GM11168 (cell line): ENCODE data around the gene CTTNBP2NL.

ENCODE experiments used
- in situ Hi-C: fragments of 300-500 bp; cut with MboI; formaldehyde crosslinking; loops from one replicate; pipeline ENCODE4 v1.12.0; 2022; ENCODE audit warnings: low sequenced_read_pairs; ENCODE audit not compliant: unreplicated experiment

CTTNBP2NL gene

DNA sequence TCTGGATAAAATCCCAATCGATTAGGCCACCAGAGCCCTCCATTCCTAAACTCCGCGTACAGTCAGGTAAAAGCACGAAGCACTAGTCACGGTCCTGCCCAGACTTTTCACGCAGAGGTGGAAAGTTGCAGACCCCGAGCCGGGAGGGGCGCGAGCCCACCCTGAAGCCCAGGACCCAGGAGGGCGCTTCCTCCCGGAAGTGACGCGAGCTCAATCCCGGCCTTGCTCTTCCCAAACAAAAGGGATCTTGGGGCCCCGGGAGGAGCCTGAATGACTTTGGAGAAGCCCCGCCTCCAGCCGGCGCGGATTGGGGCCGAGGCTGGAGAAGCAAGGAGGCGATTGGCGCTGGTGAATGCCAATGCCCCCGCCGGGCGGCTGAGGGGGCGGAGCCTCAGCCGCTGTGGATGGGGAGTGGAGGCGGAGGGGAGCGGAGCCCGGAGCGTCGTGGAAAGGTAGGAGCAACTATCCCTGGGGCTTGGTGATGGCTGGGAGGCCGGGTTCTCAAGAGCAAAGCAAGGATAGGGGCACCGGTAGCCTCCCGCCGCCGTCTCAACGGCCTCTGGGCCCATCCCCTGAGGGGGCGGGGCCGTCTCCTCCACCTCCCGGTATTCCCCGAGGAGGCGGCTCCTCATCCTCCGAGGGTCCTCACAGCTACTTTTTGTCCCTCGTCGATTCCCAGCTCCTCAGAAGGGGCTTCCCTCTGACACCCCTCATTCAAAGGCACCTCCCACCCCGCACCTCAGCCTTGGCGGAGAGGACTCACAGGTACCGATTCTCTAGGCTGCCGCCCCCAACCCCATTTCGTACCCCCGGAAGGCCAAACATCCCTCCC, at the start of gene CTTNBP2NL:
CTTNBP2NL (plus strand) TSS at position 394 of the 832 bp plus-strand sequence. CDS start 19,952 bp downstream, outside the sequence.
- in situ Hi-C loops: loop anchor here (5.0 to 10.0 kb wide), 2 partner anchors 51 to 219 kb away; partner anchors contain the start of genes CAPZA1 and ST7L

DNA sequence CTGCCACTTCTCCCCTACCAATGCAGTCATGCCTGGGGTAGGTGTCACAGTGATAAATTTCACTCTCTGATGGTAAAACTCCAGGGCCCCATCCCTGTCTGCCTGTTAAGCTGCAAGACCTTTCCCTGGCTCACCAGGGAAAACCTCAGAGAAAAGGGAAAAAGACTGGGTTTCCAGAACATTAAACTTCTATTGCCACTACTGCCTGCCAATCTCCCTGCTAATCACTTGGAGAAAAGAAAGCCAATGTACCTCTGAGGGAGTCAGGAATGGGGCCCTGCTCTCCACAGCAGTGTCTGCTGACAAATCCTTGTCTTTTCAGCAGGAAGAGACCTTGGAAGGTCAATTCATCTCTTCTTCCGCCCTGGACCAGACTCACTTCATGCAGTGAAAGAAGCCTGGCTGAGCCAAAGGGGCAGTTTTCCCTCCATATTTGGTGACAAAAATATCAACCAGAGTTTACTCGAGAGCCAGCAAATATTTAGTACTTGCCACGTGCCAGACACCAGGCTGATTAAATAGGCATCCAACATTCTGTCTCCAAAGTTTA, 49.1 kb upstream of the CTTNBP2NL start:
- in situ Hi-C loops: no loop called here

- in situ Hi-C loops: no loop called here
These were observed 39.2 kb upstream of the CTTNBP2NL start for GRCh38 chr1:112356765-112357164.

GRCh38 chr1:112357467-112357866, 38.5 kb upstream of the CTTNBP2NL start:
- in situ Hi-C loops: no loop called here

DNA sequence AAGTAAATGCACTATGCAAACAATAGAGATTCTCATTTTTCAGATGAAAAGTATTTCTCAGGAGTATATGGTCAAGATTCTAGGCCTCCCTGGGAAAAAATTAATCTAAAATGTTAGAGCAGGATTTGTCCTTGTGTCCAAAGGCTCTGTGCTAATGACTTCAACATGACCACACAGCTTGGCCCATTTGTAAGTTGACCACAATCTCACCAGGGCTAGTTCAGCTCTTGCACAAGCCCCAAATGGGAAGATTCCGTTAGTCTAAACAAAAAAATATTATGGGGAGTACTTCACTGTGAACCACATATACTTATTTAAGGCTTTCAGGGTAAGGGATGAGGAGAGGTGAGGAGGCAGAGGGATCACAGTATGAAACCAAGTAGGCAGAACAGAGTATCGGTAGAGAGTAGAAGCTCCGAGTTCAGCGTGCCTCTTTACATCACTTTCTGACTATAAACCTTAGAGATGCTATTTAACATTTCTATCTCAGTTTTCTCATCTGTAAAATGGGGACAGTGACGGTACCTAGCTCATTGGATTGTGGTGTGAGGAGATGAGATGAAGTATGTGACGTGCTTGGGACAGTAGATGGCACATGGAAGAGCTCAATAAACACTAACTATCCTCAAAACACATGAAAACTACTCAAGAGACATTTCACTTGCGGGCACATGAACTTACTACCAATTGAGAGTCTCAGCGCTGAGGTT, 37.8 kb upstream of the CTTNBP2NL start:
- in situ Hi-C loops: no loop called here

DNA sequence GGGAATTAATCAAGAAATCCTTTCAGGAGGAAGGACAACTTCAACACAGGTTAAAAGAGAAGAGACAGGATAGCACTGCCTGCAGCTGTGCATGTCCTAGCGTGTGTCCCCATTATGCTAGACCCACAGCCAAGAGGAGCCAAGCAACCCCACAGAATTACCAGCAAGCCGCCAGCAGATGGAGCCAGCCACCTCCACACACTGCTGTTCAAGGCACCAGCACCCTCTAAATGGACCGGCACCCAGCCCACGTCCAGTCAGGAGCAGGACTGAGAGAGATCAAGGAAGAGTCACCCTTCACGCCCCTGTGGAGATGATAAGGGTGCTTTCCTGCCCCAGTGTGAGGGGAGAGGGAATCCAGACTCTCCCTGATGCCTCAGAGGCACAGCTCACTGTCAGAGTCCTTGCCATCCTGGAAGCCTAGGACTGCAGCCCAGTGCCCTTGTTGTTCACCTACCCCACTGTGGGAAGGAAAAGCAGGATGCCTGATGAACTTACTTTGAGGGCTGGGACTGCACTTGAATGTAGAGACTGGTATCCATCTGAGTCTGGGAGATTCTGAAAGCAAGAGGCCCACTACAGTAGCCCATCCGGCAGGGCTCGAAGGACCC, 37.1 kb upstream of the CTTNBP2NL start:
- in situ Hi-C loops: no loop called here

DNA sequence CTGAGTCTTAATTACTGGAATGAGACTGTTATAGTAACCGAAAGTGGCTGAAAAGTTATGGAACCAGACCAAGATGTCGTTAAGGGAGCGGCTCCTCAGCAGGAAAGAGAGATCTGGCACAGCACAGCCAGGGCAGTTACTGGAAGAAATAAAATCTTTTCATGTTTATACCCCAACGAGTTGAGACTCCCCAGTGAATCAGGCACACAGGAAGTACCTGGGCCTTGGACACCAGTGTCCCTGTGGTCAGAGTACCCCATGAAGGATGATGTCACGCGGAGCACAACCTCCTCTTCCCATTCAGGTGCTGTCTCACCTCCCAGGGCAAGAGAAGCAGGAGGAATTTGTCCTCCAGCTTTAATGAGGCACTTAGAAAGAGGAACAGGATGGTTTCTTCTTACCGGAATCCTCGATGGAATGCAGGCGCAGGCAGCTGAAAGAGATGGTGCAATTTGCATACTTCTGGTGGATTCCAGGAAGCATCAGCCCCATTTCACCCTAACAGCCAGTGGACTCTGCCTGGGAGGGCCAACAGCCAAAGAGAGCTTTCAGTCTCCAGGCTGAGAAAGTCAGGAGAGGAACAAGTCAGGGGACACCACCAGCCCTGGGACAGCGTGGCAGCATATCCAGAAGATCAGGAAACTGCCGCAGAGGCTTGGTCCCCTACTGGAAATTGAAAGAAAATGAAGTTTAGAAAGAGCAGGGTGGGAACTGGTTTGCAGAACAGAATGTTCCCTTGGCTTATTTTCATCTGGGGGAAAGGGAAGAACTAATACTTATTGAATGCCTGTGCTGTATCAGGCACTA, 35.9 kb upstream of the CTTNBP2NL start:
- in situ Hi-C loops: no loop called here

GRCh38 chr1:112363636-112364035, 32.4 kb upstream of the CTTNBP2NL start:
- in situ Hi-C loops: no loop called here

DNA sequence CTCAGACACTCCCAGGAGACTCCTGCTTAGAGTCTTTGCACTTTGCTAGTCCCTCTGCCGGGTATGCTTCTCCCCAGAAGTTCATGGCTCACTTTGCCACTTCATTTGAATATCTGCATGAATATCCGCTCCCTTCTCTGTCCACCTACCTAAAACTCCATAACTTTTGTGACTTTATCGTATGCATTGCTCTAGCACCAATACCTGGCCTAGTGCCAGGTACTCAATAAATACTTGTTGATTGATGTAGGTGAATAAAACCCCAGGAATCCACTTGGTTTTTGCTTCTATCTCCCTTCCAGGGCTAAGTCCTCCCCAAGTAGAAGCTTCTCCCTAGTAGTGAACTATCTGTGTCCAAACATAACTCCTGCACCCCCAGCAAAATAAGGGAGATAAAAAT, 27.8 kb upstream of the CTTNBP2NL start:
- in situ Hi-C loops: no loop called here

DNA sequence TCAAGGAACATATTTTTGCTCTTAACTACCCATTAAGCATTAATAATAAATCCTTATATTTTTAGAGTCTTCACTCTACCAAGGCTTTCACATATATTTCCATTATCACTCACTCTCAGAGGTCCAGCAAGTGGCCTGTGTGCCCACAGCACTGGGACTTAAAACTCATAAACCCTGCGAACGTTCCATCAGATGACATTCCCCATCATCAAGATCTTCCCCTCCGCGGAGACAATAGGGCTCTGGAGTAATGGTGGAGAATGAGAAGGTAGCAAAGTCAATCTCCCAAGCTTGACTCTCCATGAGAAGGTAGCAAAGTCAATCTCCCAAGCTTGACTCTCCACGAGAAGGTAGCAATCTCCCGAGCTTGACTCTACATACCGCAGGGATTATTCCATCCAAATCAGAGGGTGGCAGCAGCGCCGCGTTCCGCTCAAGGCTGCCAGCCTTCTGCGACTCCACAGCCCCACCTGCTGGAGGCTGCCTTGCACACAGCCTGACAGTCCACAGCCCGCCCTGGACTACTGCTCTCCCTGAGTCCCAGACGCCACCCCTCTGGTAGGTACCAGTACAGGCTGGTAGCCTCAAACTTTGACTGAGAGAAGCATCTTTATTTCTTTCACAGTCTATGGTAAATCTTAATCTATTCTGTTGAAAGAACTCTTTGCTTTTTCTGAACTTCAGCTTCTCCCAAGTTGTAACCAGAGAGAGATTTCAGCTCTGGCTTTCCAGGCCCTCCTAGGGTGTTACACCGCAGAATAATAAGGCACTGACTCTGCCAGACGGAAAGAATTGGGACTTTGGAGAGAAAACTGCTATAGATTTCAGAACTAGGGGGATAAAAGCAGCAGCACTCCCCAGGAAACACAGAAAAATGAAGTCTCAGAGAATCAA, 26.4 kb upstream of the CTTNBP2NL start:
- in situ Hi-C loops: no loop called here

DNA sequence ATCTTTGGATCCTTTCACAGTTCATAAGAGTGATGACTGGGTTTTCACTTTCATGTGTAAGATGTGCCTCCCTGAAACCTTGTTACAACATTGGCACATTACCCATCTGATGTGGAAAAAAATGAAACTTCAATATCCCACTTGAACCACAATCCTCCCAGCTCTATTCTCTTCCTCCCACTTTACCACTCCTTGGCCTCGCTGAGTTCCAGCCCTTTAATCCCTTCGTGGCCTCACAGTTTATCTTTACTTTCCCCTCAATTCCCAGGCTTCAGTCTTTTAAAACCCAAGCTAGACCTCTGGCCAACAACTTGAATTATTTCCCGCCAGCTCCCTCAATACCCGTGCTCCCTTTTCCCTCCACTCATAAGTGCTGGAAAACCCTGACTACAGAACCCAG, 25.0 kb upstream of the CTTNBP2NL start:
- in situ Hi-C loops: no loop called here

DNA sequence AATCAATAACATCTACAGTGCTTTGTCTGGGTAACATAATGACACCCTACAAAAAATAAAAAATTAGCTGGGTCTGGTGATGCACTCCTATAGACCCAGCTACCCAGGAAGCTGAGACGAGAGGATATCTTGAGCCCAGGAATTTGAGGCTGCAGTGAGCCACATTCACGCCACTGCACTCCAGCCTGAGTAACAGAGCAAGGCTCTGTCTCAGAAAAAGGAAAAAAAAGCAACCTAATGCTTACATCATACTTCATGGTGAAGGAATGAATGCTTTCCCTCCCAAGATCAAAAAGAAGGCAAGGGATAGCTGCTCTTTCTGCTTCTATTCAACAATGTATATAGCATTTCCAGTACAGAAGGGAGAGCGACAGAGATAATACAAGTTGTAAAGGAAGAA, 24.2 kb upstream of the CTTNBP2NL start:
- in situ Hi-C loops: no loop called here

GRCh38 chr1:112373806-112374205, 22.2 kb upstream of the CTTNBP2NL start:
- in situ Hi-C loops: no loop called here

- in situ Hi-C loops: no loop called here
These were observed 20.3 kb upstream of the CTTNBP2NL start for GRCh38 chr1:112375701-112376100.

DNA sequence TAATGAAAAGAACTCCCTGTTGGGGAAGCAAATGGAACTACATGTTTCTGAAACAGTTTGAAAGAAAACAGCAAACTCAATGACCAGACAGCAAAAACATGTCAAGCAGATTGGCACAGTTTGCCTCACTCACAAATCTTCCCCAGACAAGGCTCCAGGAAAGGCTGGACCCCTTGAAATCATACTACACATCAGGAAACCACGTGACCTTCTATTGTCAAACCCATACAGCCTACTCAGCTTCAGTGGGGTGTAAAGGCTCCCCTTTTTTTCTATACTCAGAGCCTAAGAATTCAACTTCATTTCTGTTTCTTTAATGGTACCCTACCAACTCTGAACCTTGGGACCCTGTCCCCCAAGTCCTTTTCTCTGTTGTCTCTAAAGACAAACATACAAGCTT, 15.7 kb upstream of the CTTNBP2NL start:
- in situ Hi-C loops: no loop called here

- in situ Hi-C loops: no loop called here
These were observed 14.5 kb upstream of the CTTNBP2NL start for GRCh38 chr1:112381324-112382076.

GRCh38 chr1:112383759-112384370, 12.1 kb upstream of the CTTNBP2NL start:
- in situ Hi-C loops: no loop called here
